Naive thymus-derived CD4-positive, alpha-beta T cell (primary cell): Measurements from ENCODE around the gene HLA-DRB1. TPM values are rescaled to one million over a fixed set of nuclear protein-coding genes. Genes with fewer than 3 reads are reported as not detected.
A peak's percentile ranks its signal among the peaks of the same experiment; 100 is the strongest.
"Not testable (repeated sequence)": the region's sequence is repeated elsewhere in the genome, so short reads cannot be mapped to it uniquely, and the experiment has no call there.

Source experiments
- ATAC-seq: fragments of 150-1000 bp; cut with Tn5 transposase; 2 replicates; pipeline ENCODE4 v1.10.0; 2021; ENCODE audit warnings: mild to moderate bottlenecking, moderate library complexity
- CTCF ChIA-PET: fragments of 350-600 bp; sonication (Branson Sonifier 250); formaldehyde crosslinking; loops from one replicate; lab custom pipeline; 2021; ENCODE audit warnings: antibody characterized with exemption; lab: Charles Lee
- POLR2A ChIA-PET: fragments of 350-600 bp; sonication (Branson Sonifier 250); formaldehyde crosslinking; loops from one replicate; lab custom pipeline; 2021; ENCODE audit warnings: antibody characterized with exemption, inconsistent platforms; lab: Charles Lee
- DNase-seq, 9 donors: peaks; one replicate each; pipeline versions ENCODE4 v3.0.0 to v3.0.0-alpha.2; 2020 to 2022; ENCODE audit warnings: mixed read lengths in 1 of 9
- H3K27ac ChIP-seq: one replicate; pipeline ENCODE4 v1.7.0; 2013; ENCODE audit warnings: mild to moderate bottlenecking, low read depth, low read length, moderate library complexity
- H3K27me3 ChIP-seq, 2 donors: one replicate each; pipeline ENCODE4 v1.7.0; 2013; ENCODE audit warnings: low read length in 2 of 2, mild to moderate bottlenecking in 2 of 2, moderate library complexity in 2 of 2; ENCODE audit not compliant: control insufficient read depth in 2 of 2, insufficient read depth in 2 of 2
- H3K36me3 ChIP-seq, 3 experiments: 1 replicate in 2 of 3; 2 replicates in 1 of 3; pipeline ENCODE4 v1.7.0; 2013; ENCODE audit warnings: low read length in 3 of 3, mild to moderate bottlenecking in 3 of 3, moderate library complexity in 1 of 3; ENCODE audit not compliant: insufficient read depth in 3 of 3, control insufficient read depth in 2 of 3
- H3K4me1 ChIP-seq, 2 donors: one replicate each; pipeline ENCODE4 v1.7.0; 2013; ENCODE audit warnings: low read length in 2 of 2, mild to moderate bottlenecking in 2 of 2, moderate library complexity in 1 of 2; ENCODE audit not compliant: control insufficient read depth in 2 of 2, insufficient read depth in 2 of 2
- H3K4me3 ChIP-seq: 2 replicates; pipeline ENCODE4 v1.7.0; 2013; ENCODE audit warnings: mild to moderate bottlenecking, low read length
- H3K9me3 ChIP-seq, 3 experiments: 1 replicate in 2 of 3; 2 replicates in 1 of 3; pipeline ENCODE4 v1.7.0; 2013; ENCODE audit warnings: low read length in 3 of 3; ENCODE audit not compliant: control insufficient read depth in 2 of 3
- H3K27ac Mint-ChIP-seq, 9 donors: one replicate each; pipeline ENCODE4 v1.8.0; 2020 to 2022; ENCODE audit warnings: mixed read lengths in 9 of 9, mild to moderate bottlenecking in 8 of 9, moderate library complexity in 5 of 9, inconsistent platforms in 2 of 9
- H3K27me3 Mint-ChIP-seq, 5 donors: one replicate each; pipeline ENCODE4 v1.8.0; 2021 to 2022; ENCODE audit warnings: mixed read lengths in 5 of 5, mild to moderate bottlenecking in 1 of 5
- H3K36me3 Mint-ChIP-seq, 5 donors: one replicate each; pipeline ENCODE4 v1.8.0; 2020 to 2022; ENCODE audit warnings: mixed read lengths in 5 of 5, mild to moderate bottlenecking in 3 of 5, inconsistent platforms in 1 of 5
- H3K4me1 Mint-ChIP-seq, 7 donors: one replicate each; pipeline ENCODE4 v1.8.0; 2020 to 2022; ENCODE audit warnings: mixed read lengths in 7 of 7, mild to moderate bottlenecking in 3 of 7, inconsistent platforms in 1 of 7
- H3K4me3 Mint-ChIP-seq, 10 donors: one replicate each; pipeline ENCODE4 v1.8.0; 2020 to 2022; ENCODE audit warnings: mild to moderate bottlenecking in 10 of 10, mixed read lengths in 10 of 10, moderate library complexity in 6 of 10, inconsistent platforms in 2 of 10
- H3K9me3 Mint-ChIP-seq, 11 donors: one replicate each; pipeline ENCODE4 v1.8.0; 2020 to 2022; ENCODE audit warnings: mixed read lengths in 11 of 11, mild to moderate bottlenecking in 4 of 11, inconsistent platforms in 1 of 11, moderate library complexity in 1 of 11
- intact Hi-C, 2 donors: fragments of 100-400 bp; cut with micrococcal nuclease; formaldehyde crosslinking; loops; one replicate each; pipeline ENCODE4 v1.15.1; 2023
- polyA plus RNA-seq, 2 donors: library from polyadenylated mRNA; unstranded; fragments of 300-500 nt; fragmentation: Illumina TruSeq; gene quantifications; one replicate each; pipeline ENCODE4 v1.2.3, GENCODE V29; 2021
- total RNA-seq, 6 experiments: library from RNA in 5 of 6; stranded (reverse) in 5 of 6; gene quantifications; 1 replicate in 5 of 6; 2 replicates in 1 of 6; pipeline ENCODE4 v1.2.3 and lab custom pipeline; 2021 to 2026

HLA-DRB1 gene
- total and polyA plus RNA-seq, 7 experiments from 2014 or later = 3.1 to 229 (median 18.4) TPM

- H3K36me3 Mint-ChIP-seq, H3K27ac Mint-ChIP-seq, H3K36me3 ChIP-seq, DNase-seq, ATAC-seq, H3K9me3 Mint-ChIP-seq, H3K9me3 ChIP-seq, H3K4me3 Mint-ChIP-seq, intact Hi-C loops, H3K4me1 ChIP-seq, H3K4me3 ChIP-seq, POLR2A ChIA-PET, H3K27me3 ChIP-seq, CTCF ChIA-PET, H3K27ac ChIP-seq: not testable (repeated sequence)
- Mint-ChIP-seq H3K27me3 (peaks cover 0 to 21% (median 0%) of the 10 kb centered on the region in 5 donors), H3K4me1 (peaks cover 10 to 35% (median 25%) of the 10 kb centered on the region in 7 donors)
Observed at GRCh38 chr6:32629793-32630192, 40.1 kb upstream of the HLA-DRB1 start.

- H3K9me3 Mint-ChIP-seq = peaks cover 0 to 4% (median 0%) of the 10 kb centered on the region in 11 donors
- no peak overlapping the region for H3K27ac ChIP-seq
- ChIA-PET CTCF (no interaction called here), POLR2A (no interaction called here)
- peak overlapping the region in 2 of 10 donors; percentile 47 to 65 for H3K4me3 Mint-ChIP-seq
- ATAC-seq (peak; percentile 28), DNase-seq (peak in 4 of 9 donors; percentile 13 to 40 (median 28))
- peaks cover 17 to 44% (median 31%) of the 10 kb centered on the region in 7 donors for H3K4me1 Mint-ChIP-seq
- H3K4me1 ChIP-seq = peaks cover 21% of the 10 kb centered on the region in 2 donors
- H3K36me3 ChIP-seq = no peaks in the 10 kb centered on the region
- peaks cover 0 to 10% (median 0%) of the 10 kb centered on the region in 5 donors for H3K27me3 Mint-ChIP-seq
- no peaks in the 10 kb centered on the region for H3K9me3 ChIP-seq
- H3K4me3 ChIP-seq = no peak overlapping the region
- peak overlapping the region in 5 of 9 donors; percentile 22 to 86 (median 71) for H3K27ac Mint-ChIP-seq
- peaks cover 0 to 7% (median 0%) of the 10 kb centered on the region in 5 donors for H3K36me3 Mint-ChIP-seq
- intact Hi-C loops = no loop called here
- no peaks in the 10 kb centered on the region for H3K27me3 ChIP-seq
Observed at GRCh38 chr6:32627831-32628230, 38.2 kb upstream of the HLA-DRB1 start.

GRCh38 chr6:32627249-32627648, 37.6 kb upstream of the HLA-DRB1 start:
- intact Hi-C loops = no loop called here
- ATAC-seq (no peak), DNase-seq (no peak)
- H3K27ac Mint-ChIP-seq = peak overlapping the region in 1 of 9 donors; percentile 86
- Histone ChIP-seq H3K4me1 (peaks cover 26 to 27% of the 10 kb centered on the region in 2 donors), H3K4me3 (no peak overlapping the region), H3K9me3 (no peaks in the 10 kb centered on the region), H3K27me3 (no peaks in the 10 kb centered on the region), H3K27ac (no peak overlapping the region), H3K36me3 (no peaks in the 10 kb centered on the region)
- H3K4me3 Mint-ChIP-seq = no peak overlapping the region
- peaks cover 22 to 50% (median 37%) of the 10 kb centered on the region in 7 donors for H3K4me1 Mint-ChIP-seq
- peaks cover 0 to 4% (median 0%) of the 10 kb centered on the region in 5 donors for H3K27me3 Mint-ChIP-seq
- peaks cover 0 to 4% (median 0%) of the 10 kb centered on the region in 11 donors for H3K9me3 Mint-ChIP-seq
- CTCF ChIA-PET = no interaction called here
- peaks cover 0 to 7% (median 0%) of the 10 kb centered on the region in 5 donors for H3K36me3 Mint-ChIP-seq
- POLR2A ChIA-PET = no interaction called here

- CTCF ChIA-PET = no interaction called here
- peaks cover 29 to 32% of the 10 kb centered on the region in 2 donors for H3K4me1 ChIP-seq
- Mint-ChIP-seq H3K4me1 (peaks cover 22 to 65% (median 50%) of the 10 kb centered on the region in 7 donors), H3K9me3 (peaks cover 0 to 1% (median 0%) of the 10 kb centered on the region in 11 donors), H3K4me3 (peak overlapping the region in 4 of 10 donors; percentile 3 to 66 (median 24)), H3K27me3 (no peaks in the 10 kb centered on the region), H3K36me3 (peaks cover 0 to 7% (median 0%) of the 10 kb centered on the region in 5 donors), H3K27ac (peak overlapping the region in 8 of 9 donors; percentile 10 to 90 (median 66))
- DNase-seq (no peak), ATAC-seq (no peak)
- intact Hi-C loops = no loop called here
- H3K27me3 ChIP-seq = no peaks in the 10 kb centered on the region
- no peaks in the 10 kb centered on the region for H3K36me3 ChIP-seq
- H3K27ac ChIP-seq = no peak overlapping the region
- POLR2A ChIA-PET = no interaction called here
- H3K4me3 ChIP-seq = no peak overlapping the region
- H3K9me3 ChIP-seq = no peaks in the 10 kb centered on the region
Observed at GRCh38 chr6:32625137-32625536, 35.5 kb upstream of the HLA-DRB1 start.

- Histone ChIP-seq H3K4me1 (peaks cover 29 to 32% of the 10 kb centered on the region in 2 donors), H3K27ac (no peak overlapping the region), H3K36me3 (no peaks in the 10 kb centered on the region), H3K4me3 (no peak overlapping the region), H3K27me3 (no peaks in the 10 kb centered on the region), H3K9me3 (no peaks in the 10 kb centered on the region)
- POLR2A ChIA-PET = no interaction called here
- H3K27me3 Mint-ChIP-seq = no peaks in the 10 kb centered on the region
- H3K4me1 Mint-ChIP-seq = peaks cover 22 to 65% (median 50%) of the 10 kb centered on the region in 7 donors
- peak overlapping the region in 4 of 10 donors; percentile 12 to 72 (median 38) for H3K4me3 Mint-ChIP-seq
- intact Hi-C loops = no loop called here
- CTCF ChIA-PET = interaction anchor here (1.0 kb wide), 1 partner anchor 63 kb away, joined by 3 read pairs; no protein-coding TSS in a partner anchor
- no peaks in the 10 kb centered on the region for H3K9me3 Mint-ChIP-seq
- peak overlapping the region in 6 of 9 donors; percentile 60 to 90 (median 88) for H3K27ac Mint-ChIP-seq
- ATAC-seq (no peak), DNase-seq (no peak)
- peaks cover 0 to 10% (median 0%) of the 10 kb centered on the region in 5 donors for H3K36me3 Mint-ChIP-seq
Observed at GRCh38 chr6:32624565-32624964, 34.9 kb upstream of the HLA-DRB1 start.

GRCh38 chr6:32623693-32624092, 34.0 kb upstream of the HLA-DRB1 start:
- peaks cover 0 to 13% (median 0%) of the 10 kb centered on the region in 5 donors for H3K36me3 Mint-ChIP-seq
- ATAC-seq (peak; percentile 3), DNase-seq (peak in 3 of 9 donors; percentile 6 to 23 (median 18))
- ChIA-PET CTCF (interaction anchor here (0.5 to 1.0 kb wide), 2 partner anchors 32 to 64 kb away, joined by 3 read pairs; no protein-coding TSS in a partner anchor), POLR2A (no interaction called here)
- intact Hi-C loops = loop anchor here (1.0 to 2.0 kb wide), 6 partner anchors 42 to 209 kb away; no protein-coding TSS in a partner anchor
- peak overlapping the region in 7 of 9 donors; percentile 27 to 94 (median 88) for H3K27ac Mint-ChIP-seq
- H3K4me3 Mint-ChIP-seq = peak overlapping the region in 7 of 10 donors; percentile 14 to 79 (median 72)
- no peaks in the 10 kb centered on the region for H3K9me3 ChIP-seq
- peaks cover 22 to 65% (median 50%) of the 10 kb centered on the region in 7 donors for H3K4me1 Mint-ChIP-seq
- peaks cover 0 to 3% (median 0%) of the 10 kb centered on the region in 11 donors for H3K9me3 Mint-ChIP-seq
- peak overlapping the region; percentile 67 for H3K27ac ChIP-seq
- peaks cover 29 to 32% of the 10 kb centered on the region in 2 donors for H3K4me1 ChIP-seq
- H3K27me3 Mint-ChIP-seq = no peaks in the 10 kb centered on the region
- no peak overlapping the region for H3K4me3 ChIP-seq
- H3K36me3 ChIP-seq = no peaks in the 10 kb centered on the region
- H3K27me3 ChIP-seq = no peaks in the 10 kb centered on the region
